Liver (tissue), 9 donors: ENCODE measurements around the gene LRRTM4. TPM values are rescaled to one million over a fixed set of nuclear protein-coding genes. Genes with fewer than 3 reads are reported as not detected.
A peak's percentile ranks its signal among the peaks of the same experiment; 100 is the strongest.

Experiments used
- DNase-seq: peaks from one replicate; pipeline ENCODE4 v3.0.0-alpha.2; 2017; ENCODE audit warnings: low spot score
- H3K27ac ChIP-seq, 2 donors: one replicate each; pipeline ENCODE4 v1.7.0; 2013; ENCODE audit warnings: inconsistent platforms in 2 of 2, low read length in 2 of 2, control low read depth in 1 of 2, low read depth in 1 of 2, mild to moderate bottlenecking in 1 of 2
- H3K27me3 ChIP-seq, 4 donors: one replicate each; pipeline versions ENCODE4 v1.6.1 to v1.7.0; 2013; ENCODE audit warnings: low read length in 3 of 4, inconsistent platforms in 1 of 4, mild to moderate bottlenecking in 1 of 4, moderate library complexity in 1 of 4; ENCODE audit not compliant: control insufficient read depth in 4 of 4, insufficient read depth in 4 of 4
- H3K36me3 ChIP-seq, 4 donors: one replicate each; pipeline versions ENCODE4 v1.6.1 to v1.7.0; 2013; ENCODE audit warnings: low read length in 3 of 4, mild to moderate bottlenecking in 3 of 4, low read depth in 1 of 4, moderate library complexity in 1 of 4; ENCODE audit not compliant: control insufficient read depth in 4 of 4, insufficient read depth in 3 of 4
- H3K4me1 ChIP-seq, 4 donors: one replicate each; pipeline versions ENCODE4 v1.6.1 to v1.7.0; 2013; ENCODE audit warnings: low read length in 3 of 4, mild to moderate bottlenecking in 3 of 4, moderate library complexity in 1 of 4; ENCODE audit not compliant: control insufficient read depth in 4 of 4, insufficient read depth in 4 of 4
- H3K4me3 ChIP-seq, 3 donors: one replicate each; pipeline versions ENCODE4 v1.6.1 to v1.7.0; 2013; ENCODE audit warnings: low read length in 3 of 3, control low read depth in 1 of 3, low read depth in 1 of 3, mild to moderate bottlenecking in 1 of 3
- H3K9ac ChIP-seq, 2 donors: one replicate each; pipeline ENCODE4 v1.7.0; 2013; ENCODE audit warnings: low read length in 2 of 2, mild to moderate bottlenecking in 2 of 2, moderate library complexity in 2 of 2, control low read depth in 1 of 2, low read depth in 1 of 2
- H3K9me3 ChIP-seq, 4 donors: one replicate each; pipeline versions ENCODE4 v1.6.1 to v1.7.0; 2013; ENCODE audit warnings: low read length in 3 of 4; ENCODE audit not compliant: control insufficient read depth in 4 of 4
- ATF3 ChIP-seq: IDR thresholded peaks from 2 replicates; pipeline ENCODE4 v1.6.1; 2016; ENCODE audit warnings: antibody characterized with exemption
- CTCF ChIP-seq: fragments of 150-350 bp; IDR thresholded peaks from 2 replicates; pipeline ENCODE4 v1.5.1; 2017; ENCODE audit warnings: improper control_type of control experiment, low read depth, low read length; ENCODE audit not compliant: missing input control
- EGR1 ChIP-seq, 2 donors: IDR thresholded peaks; 2 replicates each; pipeline ENCODE4 v1.6.1; 2016 to 2018; ENCODE audit warnings: antibody characterized with exemption in 2 of 2, low read depth in 2 of 2
- FOXA1 ChIP-seq: IDR thresholded peaks from 2 replicates; pipeline ENCODE4 v1.6.1; 2016; ENCODE audit warnings: antibody characterized with exemption
- FOXA2 ChIP-seq: IDR thresholded peaks from 2 replicates; pipeline ENCODE4 v1.6.1; 2016; ENCODE audit warnings: antibody characterized with exemption
- GABPA ChIP-seq, 2 donors: IDR thresholded peaks in 1 of 2; conservative IDR thresholded peaks in 1 of 2; 2 replicates each; pipeline ENCODE4 v1.6.1; 2016; ENCODE audit warnings: antibody characterized with exemption in 2 of 2, mild to moderate bottlenecking in 1 of 2, moderate library complexity in 1 of 2
- HNF4A ChIP-seq, 2 donors: conservative IDR thresholded peaks; 2 replicates each; pipeline ENCODE4 v1.6.1; 2016; ENCODE audit warnings: antibody characterized with exemption in 2 of 2, mild to moderate bottlenecking in 2 of 2
- HNF4G ChIP-seq: IDR thresholded peaks from 2 replicates; pipeline ENCODE4 v1.6.1; 2016; ENCODE audit warnings: antibody characterized with exemption
- JUND ChIP-seq, 2 donors: IDR thresholded peaks; 2 replicates each; pipeline ENCODE4 v1.6.1; 2016; ENCODE audit warnings: antibody characterized with exemption in 2 of 2
- MAX ChIP-seq: IDR thresholded peaks from 2 replicates; pipeline ENCODE4 v1.6.1; 2016; ENCODE audit warnings: antibody characterized with exemption
- NR2F2 ChIP-seq: IDR thresholded peaks from 2 replicates; pipeline ENCODE4 v1.6.1; 2016; ENCODE audit warnings: antibody characterized with exemption
- RAD21 ChIP-seq, 2 donors: IDR thresholded peaks; 2 replicates each; pipeline ENCODE4 v1.6.1; 2016; ENCODE audit warnings: antibody characterized with exemption in 2 of 2, mild to moderate bottlenecking in 2 of 2
- REST ChIP-seq: IDR thresholded peaks from 2 replicates; pipeline ENCODE4 v1.6.1; 2016; ENCODE audit warnings: antibody characterized with exemption, mild to moderate bottlenecking
- RXRA ChIP-seq, 2 donors: IDR thresholded peaks; 2 replicates each; pipeline ENCODE4 v1.6.1; 2017 to 2018; ENCODE audit warnings: antibody characterized with exemption in 2 of 2, mild to moderate bottlenecking in 1 of 2
- SP1 ChIP-seq: IDR thresholded peaks from 2 replicates; pipeline ENCODE4 v1.6.1; 2018; ENCODE audit warnings: antibody characterized with exemption, mild to moderate bottlenecking
- TAF1 ChIP-seq: conservative IDR thresholded peaks from 2 replicates; pipeline ENCODE4 v1.6.1; 2016; ENCODE audit warnings: antibody characterized with exemption, mild to moderate bottlenecking
- YY1 ChIP-seq: IDR thresholded peaks from 2 replicates; pipeline ENCODE4 v1.6.1; 2016; ENCODE audit warnings: antibody characterized with exemption, mild to moderate bottlenecking
- ZBTB33 ChIP-seq: IDR thresholded peaks from 2 replicates; pipeline ENCODE4 v1.6.1; 2016; ENCODE audit warnings: antibody characterized with exemption
- WGBS: extraction: QIAGEN DNeasy Blood & Tissue Kit; methylation state at CpG from one replicate; pipeline ENCODE4 v1.1.7; 2013; 5-methylcytosine and 5-hydroxymethylcytosine counted together
- polyA plus RNA-seq, 2 donors: library from polyadenylated mRNA; stranded (reverse) in 1 of 2; unstranded in 1 of 2; fragments of 200-250 nt in 1 of 2; fragments of >200 nt in 1 of 2; fragmentation: Nextera tagmentation in 1 of 2; extraction: Ambion mirVana in 1 of 2; gene quantifications; one replicate each; pipeline versions ENCODE4 v1.2.1 to v1.2.3, GENCODE V29; 2013 to 2015
- total RNA-seq, 2 donors: library from RNA; depleted of rRNA; stranded (reverse); fragments of >200 nt; gene quantifications; one replicate each; pipeline ENCODE4 v1.2.3, GENCODE V29; 2014
- donor health status: healthy.
- donor health status: healthy.
- donor health status: healthy.
- donor health status: healthy.
- donor health status: healthy.

Gene LRRTM4
- total and polyA plus RNA-seq, 4 donors, result 0.06 to 0.09 (median 0.08) TPM; not detected in 1

- H3K27ac ChIP-seq, result peak overlapping the region in 1 of 2 donors; percentile 15
- no peak for DNase-seq
- H3K9ac ChIP-seq, result no peak overlapping the region
- H3K4me3 ChIP-seq, result no peak overlapping the region
- no peaks in the 10 kb centered on the region for H3K27me3 ChIP-seq
- no peaks in the 10 kb centered on the region for H3K36me3 ChIP-seq
- H3K9me3 ChIP-seq, result no peaks in the 10 kb centered on the region
- H3K4me1 ChIP-seq, result peaks cover 0 to 15% (median 13%) of the 10 kb centered on the region in 4 donors
- peak; percentile 81 to 86 for TF ChIP-seq HNF4A (conservative IDR thresholded peaks at IDR 0.05)
- no peak for TF ChIP-seq MAX
- no peak for TF ChIP-seq EGR1 (IDR thresholded peaks at IDR 0.05; ENCODE audit: low read depth in 2 of 2)
- peak; percentile 95 to 96 for TF ChIP-seq JUND (IDR thresholded peaks at IDR 0.05)
- peak; percentile 87 for TF ChIP-seq FOXA2
- peak; percentile 49 for TF ChIP-seq NR2F2
- peak; percentile 91 for TF ChIP-seq ATF3
- TF ChIP-seq GABPA (IDR thresholded peaks at IDR 0.05 in 1 of 2, conservative IDR thresholded peaks at IDR 0.05 in 1 of 2), result no peak
- peak; percentile 46 for TF ChIP-seq FOXA1
- peak; percentile 9 to 28 for TF ChIP-seq RAD21 (IDR thresholded peaks at IDR 0.05)
- peak; percentile 65 for TF ChIP-seq HNF4G
- TF ChIP-seq SP1, result peak; percentile 61
- peak; percentile 24 for TF ChIP-seq YY1
- peak; percentile 90 to 93 for TF ChIP-seq RXRA (IDR thresholded peaks at IDR 0.05)
- WGBS, result 44% methylated on average over 3 of the region's 3 CpGs
These were observed 44.4 kb upstream of the LRRTM4 start for GRCh38 chr2:77566582-77566981.

- Histone ChIP-seq H3K36me3 (no peaks in the 10 kb centered on the region), H3K9ac (no peak overlapping the region), H3K27ac (peak overlapping the region in 1 of 2 donors; percentile 15), H3K9me3 (no peaks in the 10 kb centered on the region), H3K4me1 (peaks cover 0 to 15% (median 13%) of the 10 kb centered on the region in 4 donors), H3K27me3 (no peaks in the 10 kb centered on the region), H3K4me3 (no peak overlapping the region)
- TF ChIP-seq RAD21 (IDR thresholded peaks at IDR 0.05) (no peak), HNF4G (no peak), GABPA (IDR thresholded peaks at IDR 0.05 in 1 of 2, conservative IDR thresholded peaks at IDR 0.05 in 1 of 2) (no peak), JUND (IDR thresholded peaks at IDR 0.05) (no peak), ZBTB33 (no peak), REST (no peak), CTCF (no peak), NR2F2 (no peak), RXRA (IDR thresholded peaks at IDR 0.05) (no peak), FOXA2 (no peak), HNF4A (conservative IDR thresholded peaks at IDR 0.05) (no peak), FOXA1 (no peak), TAF1 (no peak)
- DNase-seq, result no peak
- WGBS, result 17% methylated on average over 1 of the region's 1 CpG
These were observed 44.0 kb upstream of the LRRTM4 start for GRCh38 chr2:77566131-77566530.
